Hematopoietic multipotent progenitor cell treated with erythropoietin and hydrocortisone succinate and interleukin-3 and kit ligand, for 6 days (in vitro differentiated cells): Measurements from ENCODE around the gene BCL7B.

ENCODE experiments used
- DNase-seq: peaks from one replicate; pipeline ENCODE4 v3.0.0-alpha.2; 2015

Gene BCL7B

GRCh38 chr7:73487486-73487885 lies 70.0 kb downstream of the BCL7B start:
- peak; percentile 40 for DNase-seq
